IMR-90 (cell line): Measurements from ENCODE around the gene CEP128.

Experiments
- MAZ ChIP-seq: IDR thresholded peaks from 2 replicates; pipeline ENCODE4 v1.6.1; 2012; ENCODE audit warnings: low read depth, mild to moderate bottlenecking, low read length, improper control_type of control experiment, moderate library complexity, borderline replicate concordance
- MXI1 ChIP-seq: IDR thresholded peaks from 2 replicates; pipeline ENCODE4 v1.6.1; 2012; ENCODE audit warnings: low read depth, mild to moderate bottlenecking, low read length, moderate library complexity, borderline replicate concordance
- POLR2A ChIP-seq: IDR thresholded peaks from 2 replicates; pipeline ENCODE4 v1.6.1; 2012; ENCODE audit warnings: mild to moderate bottlenecking, low read depth, low read length
- RAD21 ChIP-seq: IDR thresholded peaks from 2 replicates; pipeline ENCODE4 v1.6.1; 2012; ENCODE audit warnings: low read length, improper control_type of control experiment
- RCOR1 ChIP-seq: IDR thresholded peaks from 2 replicates; pipeline ENCODE4 v1.6.1; 2012; ENCODE audit warnings: mild to moderate bottlenecking, low read length, improper control_type of control experiment; ENCODE audit not compliant: insufficient replicate concordance
- SMC3 ChIP-seq: fragments of 150-350 bp; IDR thresholded peaks from 2 replicates; pipeline ENCODE4 v1.6.1; 2016; ENCODE audit warnings: low read depth, mild to moderate bottlenecking, antibody characterized with exemption, low read length, moderate library complexity
- TF ChIP-seq, protein P1 (sequence below): conservative IDR thresholded peaks from 2 replicates; pipeline ENCODE4 v1.5.1; 2012; ENCODE audit warnings: mild to moderate bottlenecking, low read depth, low read length, improper control_type of control experiment
- TF ChIP-seq, protein P2 (sequence below): fragments of 150-350 bp; IDR thresholded peaks from 2 replicates; pipeline ENCODE4 v1.6.1; 2017; ENCODE audit warnings: mild to moderate bottlenecking, antibody characterized with exemption, low read length, low read depth

DNA sequence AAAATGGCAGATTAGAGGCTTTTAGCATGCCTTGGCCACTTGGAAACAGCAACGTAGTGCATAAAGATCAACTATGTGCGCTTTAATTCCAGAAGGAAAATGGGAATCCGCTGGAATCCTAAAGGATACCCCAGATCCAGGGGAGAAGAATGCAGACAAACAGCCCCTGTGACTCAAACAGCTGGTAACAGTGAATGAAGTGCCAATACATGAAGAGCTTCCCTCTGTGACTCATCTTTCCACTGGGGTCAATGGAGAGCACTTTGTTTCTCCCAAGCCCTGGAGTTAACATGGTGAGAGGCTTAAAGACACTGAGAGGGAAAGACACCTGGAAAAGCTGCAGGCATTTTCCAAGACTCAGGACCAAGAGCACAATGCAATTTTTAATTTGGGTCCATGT lies 263.1 kb downstream of the CEP128 start:
- TF ChIP-seq POLR2A (no peak), RAD21 (no peak), RCOR1 (no peak), SMC3 (no peak), MXI1 (no peak), MAZ (no peak)
- TF ChIP-seq, protein P1, sequence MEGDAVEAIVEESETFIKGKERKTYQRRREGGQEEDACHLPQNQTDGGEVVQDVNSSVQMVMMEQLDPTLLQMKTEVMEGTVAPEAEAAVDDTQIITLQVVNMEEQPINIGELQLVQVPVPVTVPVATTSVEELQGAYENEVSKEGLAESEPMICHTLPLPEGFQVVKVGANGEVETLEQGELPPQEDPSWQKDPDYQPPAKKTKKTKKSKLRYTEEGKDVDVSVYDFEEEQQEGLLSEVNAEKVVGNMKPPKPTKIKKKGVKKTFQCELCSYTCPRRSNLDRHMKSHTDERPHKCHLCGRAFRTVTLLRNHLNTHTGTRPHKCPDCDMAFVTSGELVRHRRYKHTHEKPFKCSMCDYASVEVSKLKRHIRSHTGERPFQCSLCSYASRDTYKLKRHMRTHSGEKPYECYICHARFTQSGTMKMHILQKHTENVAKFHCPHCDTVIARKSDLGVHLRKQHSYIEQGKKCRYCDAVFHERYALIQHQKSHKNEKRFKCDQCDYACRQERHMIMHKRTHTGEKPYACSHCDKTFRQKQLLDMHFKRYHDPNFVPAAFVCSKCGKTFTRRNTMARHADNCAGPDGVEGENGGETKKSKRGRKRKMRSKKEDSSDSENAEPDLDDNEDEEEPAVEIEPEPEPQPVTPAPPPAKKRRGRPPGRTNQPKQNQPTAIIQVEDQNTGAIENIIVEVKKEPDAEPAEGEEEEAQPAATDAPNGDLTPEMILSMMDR = no peak
- TF ChIP-seq, protein P2, sequence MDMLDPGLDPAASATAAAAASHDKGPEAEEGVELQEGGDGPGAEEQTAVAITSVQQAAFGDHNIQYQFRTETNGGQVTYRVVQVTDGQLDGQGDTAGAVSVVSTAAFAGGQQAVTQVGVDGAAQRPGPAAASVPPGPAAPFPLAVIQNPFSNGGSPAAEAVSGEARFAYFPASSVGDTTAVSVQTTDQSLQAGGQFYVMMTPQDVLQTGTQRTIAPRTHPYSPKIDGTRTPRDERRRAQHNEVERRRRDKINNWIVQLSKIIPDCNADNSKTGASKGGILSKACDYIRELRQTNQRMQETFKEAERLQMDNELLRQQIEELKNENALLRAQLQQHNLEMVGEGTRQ = no peak
